Erythroblast (primary cell): ENCODE results near the gene EPHA4.
A peak's percentile ranks its signal among the peaks of the same experiment; 100 is the strongest.

Source experiments
- DNase-seq, 2 experiments: peaks; one replicate each; lab custom pipeline; 2025; lab: John Stamatoyannopoulos, UW
- GATA1 ChIP-seq: IDR thresholded peaks from 2 replicates; pipeline ENCODE4 v1.6.1; 2011; ENCODE audit warnings: low read depth, mild to moderate bottlenecking, control low read depth, low read length, moderate library complexity
- POLR2A ChIP-seq: IDR thresholded peaks from 2 replicates; pipeline ENCODE4 v1.6.1; 2011; ENCODE audit warnings: mild to moderate bottlenecking, low read length

The EPHA4 gene

GRCh38 chr2:221572219-221572820 lies at the start of gene EPHA4:
Gene EPHA4 (minus strand): TSS chr2:221572304. CDS start chr2:221572248, 56 bp downstream.
- DNase-seq, result peak; percentile 80 to 89
- TF ChIP-seq GATA1, result no peak
- TF ChIP-seq POLR2A, result no peak

GRCh38 chr2:221618007-221618406 lies 45.9 kb upstream of the EPHA4 start:
- TF ChIP-seq GATA1, result no peak
- no peak for TF ChIP-seq POLR2A
- no peak for DNase-seq

DNA sequence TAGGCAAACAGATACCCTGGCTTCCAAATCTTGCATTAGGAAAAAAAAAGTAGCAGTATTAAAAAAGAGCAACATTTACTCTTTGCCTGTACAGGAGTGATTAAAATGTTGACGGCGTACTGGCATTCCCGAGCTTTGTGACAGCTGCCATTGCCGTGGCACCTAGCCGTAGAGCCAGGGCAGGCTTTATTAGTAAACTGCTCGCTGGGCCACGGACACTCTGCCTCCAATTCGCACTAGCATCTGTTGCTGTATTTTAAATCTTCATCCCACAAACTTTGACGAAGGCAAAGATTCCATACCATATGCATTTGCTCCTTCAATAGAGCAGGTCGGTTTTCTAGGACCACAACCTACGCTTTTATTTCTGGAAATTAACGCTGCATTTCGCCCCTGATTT lies 44.5 kb upstream of the EPHA4 start:
- TF ChIP-seq GATA1, result no peak
- TF ChIP-seq POLR2A, result no peak
- no peak for DNase-seq

DNA sequence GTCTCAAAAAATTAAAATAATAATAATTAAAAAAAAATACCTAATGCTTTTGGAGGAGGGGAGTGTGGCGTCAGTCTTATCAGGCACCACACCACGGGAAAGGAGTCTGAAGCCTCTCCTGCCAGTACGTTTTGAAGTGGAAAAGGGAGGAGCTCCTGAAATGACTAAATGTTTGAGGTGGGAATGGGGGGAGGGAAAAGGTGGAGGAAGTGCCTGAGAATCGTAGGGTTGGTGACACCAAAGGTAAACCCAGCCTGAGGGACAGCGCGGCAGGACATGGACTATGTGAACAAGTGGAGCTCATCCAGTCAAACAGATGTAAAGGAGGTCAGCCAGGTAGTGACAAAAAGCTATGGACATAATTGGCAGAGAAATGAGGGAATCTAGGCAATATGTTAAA lies 42.2 kb upstream of the EPHA4 start:
- TF ChIP-seq GATA1, result no peak
- no peak for TF ChIP-seq POLR2A
- DNase-seq, result no peak

DNA sequence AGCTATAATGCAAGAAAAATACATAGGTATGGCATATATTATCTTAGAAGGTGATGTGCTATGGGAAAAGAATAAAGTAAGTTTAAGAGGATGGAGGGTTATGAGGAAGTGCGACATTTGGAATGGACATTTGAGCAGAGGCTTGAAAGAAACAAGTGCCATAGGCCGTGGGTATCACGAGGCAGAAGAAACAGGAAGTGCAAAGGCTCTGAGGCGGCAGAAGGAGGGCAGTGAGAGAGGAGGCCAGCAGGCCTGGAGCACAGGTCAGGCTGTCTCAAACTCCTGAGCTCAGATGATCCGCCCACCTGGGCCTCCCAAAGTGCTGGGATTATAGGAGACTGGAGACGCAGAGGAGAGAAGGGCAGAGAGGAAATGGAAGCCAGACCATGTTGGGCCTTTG lies 40.7 kb upstream of the EPHA4 start:
- no peak for DNase-seq
- TF ChIP-seq GATA1, result no peak
- TF ChIP-seq POLR2A, result no peak

DNA sequence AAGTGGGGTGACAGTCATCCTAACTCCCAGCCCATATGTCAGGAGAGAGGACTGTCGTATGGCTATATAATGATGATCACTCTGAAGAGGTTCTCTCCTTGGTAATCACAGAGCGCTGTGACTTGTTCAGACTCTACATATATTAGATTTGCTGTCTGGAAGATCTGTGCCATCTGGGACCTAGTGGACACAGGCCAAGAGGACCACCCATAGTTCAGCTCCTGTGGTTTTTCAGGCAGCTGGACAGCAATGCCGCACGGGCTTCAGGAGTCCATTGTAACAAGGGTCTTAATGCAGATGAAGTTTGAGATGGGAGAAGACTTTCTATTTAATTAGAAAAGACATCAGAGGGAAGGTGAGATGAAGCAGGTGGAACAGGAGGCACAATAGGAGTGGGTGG lies 40.1 kb upstream of the EPHA4 start:
- no peak for DNase-seq
- TF ChIP-seq POLR2A (no peak), GATA1 (no peak)

DNA sequence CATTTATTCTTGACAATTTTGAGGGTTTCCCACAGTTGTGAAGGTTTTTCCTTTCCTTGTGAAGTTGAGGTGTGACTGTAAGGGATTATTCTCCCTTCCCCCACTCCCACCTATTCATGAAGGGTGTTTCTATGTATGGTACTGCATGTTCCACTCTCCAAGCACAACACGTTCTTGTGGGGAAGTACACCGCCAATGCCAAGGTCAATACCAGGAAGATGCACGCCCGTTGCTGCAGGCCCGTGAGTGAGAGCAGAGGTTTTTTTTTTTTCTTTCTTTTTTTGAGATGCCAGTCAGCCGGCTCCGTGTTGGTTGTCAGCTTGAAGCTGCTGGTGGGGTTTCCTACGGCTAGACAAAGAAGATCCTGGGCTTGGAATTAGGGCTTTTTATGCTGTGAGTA lies 38.6 kb upstream of the EPHA4 start:
- no peak for TF ChIP-seq POLR2A
- no peak for TF ChIP-seq GATA1
- no peak for DNase-seq

DNA sequence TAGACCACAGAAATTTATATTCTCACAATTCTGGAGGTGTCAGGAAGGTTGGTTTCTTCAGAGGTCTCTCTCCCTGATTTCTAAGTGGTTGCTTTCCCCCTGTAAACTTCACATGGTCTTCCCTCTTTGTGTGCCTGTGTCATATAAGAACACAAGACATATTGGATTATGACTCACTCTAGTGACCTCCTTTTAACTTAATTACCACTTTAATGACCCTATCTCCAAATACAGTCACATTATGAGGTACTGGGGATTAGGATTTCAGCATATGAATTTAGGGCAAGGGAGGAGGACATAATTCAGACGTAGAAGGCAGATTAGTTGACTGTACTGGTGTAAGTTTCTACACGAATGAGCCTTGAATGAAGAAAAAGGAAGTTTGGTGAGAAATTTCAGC lies 38.2 kb upstream of the EPHA4 start:
- TF ChIP-seq POLR2A (no peak), GATA1 (no peak)
- DNase-seq, result no peak

GRCh38 chr2:221608442-221608841 lies 36.3 kb upstream of the EPHA4 start:
- no peak for DNase-seq
- TF ChIP-seq GATA1 (no peak), POLR2A (no peak)

DNA sequence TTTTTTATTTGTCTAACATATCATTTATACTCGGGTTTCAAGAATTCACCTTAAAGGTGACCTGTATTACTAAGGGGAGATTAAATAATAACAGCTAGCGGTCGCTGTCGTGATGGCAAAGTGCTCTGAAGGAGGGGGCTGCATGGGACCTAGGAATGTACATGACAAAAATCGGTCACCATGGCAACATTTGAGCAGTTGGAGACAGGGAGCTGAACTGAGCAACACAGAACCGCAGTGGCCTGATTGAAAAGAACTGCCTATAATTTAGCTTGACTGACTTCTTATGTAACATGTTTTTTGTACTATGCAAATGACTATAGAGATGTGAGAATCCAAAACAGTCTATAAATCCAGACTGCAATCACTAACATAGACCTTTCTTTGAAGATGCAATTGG lies 34.3 kb upstream of the EPHA4 start:
- TF ChIP-seq POLR2A, result no peak
- no peak for TF ChIP-seq GATA1
- no peak for DNase-seq

GRCh38 chr2:221605751-221606240 lies 33.7 kb upstream of the EPHA4 start:
- TF ChIP-seq POLR2A (no peak), GATA1 (no peak)
- no peak for DNase-seq

- TF ChIP-seq GATA1 (no peak), POLR2A (no peak)
- DNase-seq, result no peak
Observed at GRCh38 chr2:221602938-221603337, 30.8 kb upstream of the EPHA4 start.

DNA sequence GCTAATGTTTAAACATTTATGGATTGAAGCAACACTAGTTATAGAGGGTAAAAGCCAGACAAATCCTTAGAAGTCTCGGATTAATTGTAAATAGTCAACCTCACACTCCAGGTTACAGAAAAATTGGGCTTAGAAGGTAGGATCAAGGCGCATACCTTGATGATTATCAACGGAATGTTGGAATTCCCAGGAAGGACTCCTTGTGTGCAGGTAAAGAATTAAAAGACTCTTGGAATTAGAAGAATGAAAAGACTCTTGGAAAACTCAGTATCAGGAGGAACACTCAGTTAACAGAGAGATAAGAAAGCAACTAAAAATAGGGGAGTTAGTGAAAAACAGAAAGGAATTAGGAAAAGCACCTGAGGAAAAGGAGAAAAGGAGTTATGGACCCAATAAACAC lies 29.3 kb upstream of the EPHA4 start:
- TF ChIP-seq GATA1 (no peak), POLR2A (no peak)
- no peak for DNase-seq

- no peak for DNase-seq
- TF ChIP-seq GATA1 (no peak), POLR2A (no peak)
Observed at GRCh38 chr2:221600388-221600787, 28.3 kb upstream of the EPHA4 start.

GRCh38 chr2:221596192-221596591 lies 24.1 kb upstream of the EPHA4 start:
- no peak for TF ChIP-seq GATA1
- no peak for TF ChIP-seq POLR2A
- peak in 1 of 2 experiments; percentile 32 for DNase-seq
